Keratinocyte (primary cell): ENCODE data around the gene JAKMIP1. TPM values are rescaled to one million over a fixed set of nuclear protein-coding genes. Genes with fewer than 3 reads are reported as not detected.

Source experiments
- DNase-seq: peaks from one replicate; pipeline ENCODE4 v3.0.0-alpha.2; 2011; ENCODE audit warnings: low read depth, missing footprints, low spot score
- FAIRE-seq: peaks from 2 replicates; lab custom pipeline; 2011; peaks lifted over from hg19 to GRCh38; lab: Jason Lieb, UNC
- H2AFZ ChIP-seq: 2 replicates; pipeline ENCODE4 v1.6.0; 2012; ENCODE audit warnings: low read length, control low read depth, inconsistent platforms; ENCODE audit not compliant: control insufficient read depth
- H3K27ac ChIP-seq: 2 replicates; pipeline ENCODE4 v1.5.1; 2011; ENCODE audit warnings: low read length; ENCODE audit not compliant: control insufficient read depth, insufficient read depth
- H3K27me3 ChIP-seq: 3 replicates; pipeline ENCODE4 v1.6.0; 2011; ENCODE audit warnings: low read length; ENCODE audit not compliant: control insufficient read depth, insufficient read depth; ENCODE audit errors: extremely low read depth
- H3K36me3 ChIP-seq, 2 experiments: 2 replicates in 1 of 2; 3 replicates in 1 of 2; pipeline ENCODE4 v1.5.1; 2011; ENCODE audit warnings: low read length in 2 of 2, mild to moderate bottlenecking in 1 of 2; ENCODE audit not compliant: control insufficient read depth in 2 of 2, insufficient read depth in 2 of 2; ENCODE audit errors: extremely low read depth in 1 of 2
- H3K4me1 ChIP-seq: 3 replicates; pipeline ENCODE4 v1.5.1; 2011; ENCODE audit warnings: low read length; ENCODE audit not compliant: control insufficient read depth, insufficient read depth; ENCODE audit errors: extremely low read depth
- H3K4me2 ChIP-seq: 3 replicates; pipeline ENCODE4 v1.6.0; 2011; ENCODE audit warnings: low read depth, low read length; ENCODE audit not compliant: control insufficient read depth, insufficient read depth; ENCODE audit errors: extremely low read depth
- H3K4me3 ChIP-seq, 3 experiments: fragments of 200-600 bp in 1 of 3; sonication (generic) in 1 of 3; 2 replicates in 2 of 3; 3 replicates in 1 of 3; pipeline ENCODE4 v1.5.1; 2011 to 2016; ENCODE audit warnings: low read length in 3 of 3, mild to moderate bottlenecking in 3 of 3, control low read depth in 2 of 3, inconsistent platforms in 1 of 3, low read depth in 1 of 3, mixed read lengths in 1 of 3, mixed run types in 1 of 3, moderate library complexity in 1 of 3; ENCODE audit not compliant: control insufficient read depth in 2 of 3, insufficient read depth in 2 of 3; ENCODE audit errors: extremely low read depth in 1 of 3
- H3K79me2 ChIP-seq: 2 replicates; pipeline ENCODE4 v1.6.0; 2012; ENCODE audit warnings: low read length; ENCODE audit not compliant: control insufficient read depth, insufficient read depth
- H3K9ac ChIP-seq: 3 replicates; pipeline ENCODE4 v1.6.0; 2011; ENCODE audit warnings: low read length; ENCODE audit not compliant: control insufficient read depth, insufficient read depth; ENCODE audit errors: extremely low read depth
- H3K9me1 ChIP-seq: 3 replicates; pipeline ENCODE4 v1.6.0; 2011; ENCODE audit warnings: low read length; ENCODE audit not compliant: control insufficient read depth, insufficient read depth; ENCODE audit errors: extremely low read depth
- H3K9me3 ChIP-seq: 2 replicates; pipeline ENCODE4 v1.5.1; 2012; ENCODE audit warnings: low read depth, low read length; ENCODE audit not compliant: control insufficient read depth
- H4K20me1 ChIP-seq: 3 replicates; pipeline ENCODE4 v1.6.0; 2011; ENCODE audit warnings: low read length; ENCODE audit not compliant: control insufficient read depth, insufficient read depth; ENCODE audit errors: extremely low read depth
- CTCF ChIP-seq, 3 experiments: IDR thresholded peaks in 1 of 3; conservative IDR thresholded peaks in 1 of 3; optimal IDR thresholded peaks in 1 of 3; 2 replicates in 2 of 3; 3 replicates in 1 of 3; pipeline versions ENCODE3 to v1.5.1; 2011; ENCODE audit warnings: low read length in 3 of 3, mild to moderate bottlenecking in 3 of 3, moderate library complexity in 2 of 3, control low read depth in 1 of 3, inconsistent platforms in 1 of 3; ENCODE audit not compliant: insufficient read depth in 2 of 3; ENCODE audit errors: extremely low read depth in 1 of 3
- EZH2 ChIP-seq: IDR thresholded peaks from one replicate; pipeline ENCODE4 v1.6.1; 2012; ENCODE audit warnings: inconsistent platforms, mild to moderate bottlenecking, low read length, moderate library complexity
- dilution Hi-C: fragments of 300-500 bp; cut with MboI; formaldehyde crosslinking; loops from one replicate; pipeline ENCODE4 v1.7.0; 2020; ENCODE audit warnings: low sequenced_read_pairs; ENCODE audit not compliant: extremely low pct_ligation_motif_present
- polyA plus RNA-seq, 5 experiments: library from polyadenylated mRNA; depleted of rRNA in 3 of 5; stranded (reverse) in 3 of 5; stranded (forward) in 1 of 5; unstranded in 1 of 5; fragments of >200 nt; gene quantifications; 1 replicate in 1 of 5; 2 replicates in 3 of 5; 3 replicates in 1 of 5; pipeline versions ENCODE4 v1.2.1 to v1.2.3, GENCODE V29; 2011 to 2012; ENCODE audit warnings: missing spikeins in 2 of 5, low read depth in 1 of 5, low replicate concordance in 1 of 5

JAKMIP1 gene
- polyA plus RNA-seq, 1 donor (not counting 4 experiments of a cell fraction or from before 2014, with no cell fraction given) = not detected

GRCh38 chr4:6196871-6197270 lies 3.5 kb downstream of the JAKMIP1 start:
- H3K79me2 ChIP-seq = no peaks in the 10 kb centered on the region
- no peak overlapping the region for H3K4me3 ChIP-seq
- H3K27me3 ChIP-seq = peaks cover 43% of the 10 kb centered on the region
- no peaks in the 10 kb centered on the region for H3K4me1 ChIP-seq
- DNase-seq (no peak), FAIRE-seq (no peak)
- H3K36me3 ChIP-seq = no peaks in the 10 kb centered on the region
- no peak overlapping the region for H3K27ac ChIP-seq
- H4K20me1 ChIP-seq = no peaks in the 10 kb centered on the region
- no peak overlapping the region for H2AFZ ChIP-seq
- no peaks in the 10 kb centered on the region for H3K9me3 ChIP-seq
- H3K9ac ChIP-seq = no peak overlapping the region
- no peaks in the 10 kb centered on the region for H3K9me1 ChIP-seq
- dilution Hi-C loops = no loop called here
- no peak for TF ChIP-seq CTCF (optimal IDR thresholded peaks at IDR 0.05 in 1 of 3, IDR thresholded peaks at IDR 0.05 in 1 of 3, conservative IDR thresholded peaks at IDR 0.05 in 1 of 3; ENCODE audit: extremely low read depth in 1 of 3, insufficient read depth in 2 of 3, low read length in 3 of 3)
- no peak for TF ChIP-seq EZH2
- no peak overlapping the region for H3K4me2 ChIP-seq

GRCh38 chr4:6196324-6196723 lies 4.0 kb downstream of the JAKMIP1 start:
- Histone ChIP-seq H3K27me3 (peaks cover 38% of the 10 kb centered on the region), H3K79me2 (no peaks in the 10 kb centered on the region), H3K27ac (no peak overlapping the region), H3K36me3 (no peaks in the 10 kb centered on the region), H2AFZ (no peak overlapping the region), H3K4me1 (no peaks in the 10 kb centered on the region), H3K9ac (no peak overlapping the region), H3K4me2 (no peak overlapping the region), H3K4me3 (no peak overlapping the region), H4K20me1 (no peaks in the 10 kb centered on the region), H3K9me1 (no peaks in the 10 kb centered on the region), H3K9me3 (no peaks in the 10 kb centered on the region)
- dilution Hi-C loops = no loop called here
- no peak for FAIRE-seq
- TF ChIP-seq CTCF (optimal IDR thresholded peaks at IDR 0.05 in 1 of 3, IDR thresholded peaks at IDR 0.05 in 1 of 3, conservative IDR thresholded peaks at IDR 0.05 in 1 of 3; ENCODE audit: extremely low read depth in 1 of 3, insufficient read depth in 2 of 3, low read length in 3 of 3) = no peak
- no peak for DNase-seq
